ENCODE data around the gene SLC25A3. TPM values are rescaled to one million over a fixed set of nuclear protein-coding genes. Genes with fewer than 3 reads are reported as not detected.

SLC25A3 gene
- total and polyA plus RNA-seq, 2 of the 13 experiments (the other 11 are each of a cell fraction or from before 2014, with no cell fraction given): 292 to 829 TPM

GRCh38 chr12:98644433-98644711 lies 50.9 kb downstream of the SLC25A3 start (continued):
- TF ChIP-seq, protein P1, sequence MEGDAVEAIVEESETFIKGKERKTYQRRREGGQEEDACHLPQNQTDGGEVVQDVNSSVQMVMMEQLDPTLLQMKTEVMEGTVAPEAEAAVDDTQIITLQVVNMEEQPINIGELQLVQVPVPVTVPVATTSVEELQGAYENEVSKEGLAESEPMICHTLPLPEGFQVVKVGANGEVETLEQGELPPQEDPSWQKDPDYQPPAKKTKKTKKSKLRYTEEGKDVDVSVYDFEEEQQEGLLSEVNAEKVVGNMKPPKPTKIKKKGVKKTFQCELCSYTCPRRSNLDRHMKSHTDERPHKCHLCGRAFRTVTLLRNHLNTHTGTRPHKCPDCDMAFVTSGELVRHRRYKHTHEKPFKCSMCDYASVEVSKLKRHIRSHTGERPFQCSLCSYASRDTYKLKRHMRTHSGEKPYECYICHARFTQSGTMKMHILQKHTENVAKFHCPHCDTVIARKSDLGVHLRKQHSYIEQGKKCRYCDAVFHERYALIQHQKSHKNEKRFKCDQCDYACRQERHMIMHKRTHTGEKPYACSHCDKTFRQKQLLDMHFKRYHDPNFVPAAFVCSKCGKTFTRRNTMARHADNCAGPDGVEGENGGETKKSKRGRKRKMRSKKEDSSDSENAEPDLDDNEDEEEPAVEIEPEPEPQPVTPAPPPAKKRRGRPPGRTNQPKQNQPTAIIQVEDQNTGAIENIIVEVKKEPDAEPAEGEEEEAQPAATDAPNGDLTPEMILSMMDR (CRISPR knock-in tag; IDR thresholded peaks at IDR 0.05): peak; percentile 26; the same call in 1 of the 2 replicates
- TF ChIP-seq MYPOP (CRISPR knock-in tag; IDR thresholded peaks at IDR 0.05) (no peak), SSRP1 (CRISPR knock-in tag; IDR thresholded peaks at IDR 0.05) (no peak), TEF (CRISPR knock-in tag; IDR thresholded peaks at IDR 0.05) (no peak), ZBTB7A (CRISPR knock-in tag; IDR thresholded peaks at IDR 0.05) (peak; percentile 87), ZBTB7B (CRISPR knock-in tag; IDR thresholded peaks at IDR 0.05) (peak; percentile 90), BCL3 (CRISPR knock-in tag; IDR thresholded peaks at IDR 0.05) (peak; percentile 33; the same call in 1 of the 2 replicates), HDAC2 (CRISPR knock-in tag; IDR thresholded peaks at IDR 0.05) (peak; percentile 16; the same call in 1 of the 2 replicates), ZMAT3 (CRISPR knock-in tag; conservative IDR thresholded peaks at IDR 0.05) (no peak), ZNF296 (CRISPR knock-in tag; conservative IDR thresholded peaks at IDR 0.05) (peak; percentile 61; the same call in 1 of the 2 replicates), ZNF576 (CRISPR knock-in tag; IDR thresholded peaks at IDR 0.05) (no peak), ZFP62 (CRISPR knock-in tag; IDR thresholded peaks at IDR 0.05) (no peak), ZKSCAN1 (IDR thresholded peaks at IDR 0.05; ENCODE audit: low read length) (no peak), SKI (IDR thresholded peaks at IDR 0.05; ENCODE audit: partially characterized antibody) (peak; percentile 21), ZNF225 (CRISPR knock-in tag; IDR thresholded peaks at IDR 0.05) (0 out of 2 replicates have a peak, but pooled peaks have one; percentile 72), SOX6 (IDR thresholded peaks at IDR 0.05) (no peak), SOX6 (CRISPR knock-in tag; IDR thresholded peaks at IDR 0.05) (peak; percentile 15; the same call in 1 of the 2 replicates), PBX3 (CRISPR knock-in tag; IDR thresholded peaks at IDR 0.05; ENCODE audit: borderline replicate concordance) (no peak), AGO2 (optimal IDR thresholded peaks at IDR 0.05; ENCODE audit: low read depth, low read length) (peak; percentile 78)
- TF ChIP-seq, protein P2, sequence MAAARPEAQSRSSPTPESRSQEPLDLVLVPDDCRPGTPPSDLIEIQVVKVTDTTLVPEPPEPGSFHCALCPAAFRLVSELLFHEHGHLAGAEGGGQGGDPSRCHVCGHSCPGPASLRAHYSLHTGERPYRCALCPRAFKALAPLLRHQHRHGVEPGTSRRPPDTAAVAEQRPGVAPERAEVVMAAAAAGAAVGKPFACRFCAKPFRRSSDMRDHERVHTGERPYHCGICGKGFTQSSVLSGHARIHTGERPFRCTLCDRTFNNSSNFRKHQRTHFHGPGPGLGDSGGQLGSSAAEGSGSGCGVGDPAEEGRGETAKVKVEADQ (CRISPR knock-in tag; IDR thresholded peaks at IDR 0.05; ENCODE audit: borderline replicate concordance): no peak
- TF ChIP-seq, protein P3, sequence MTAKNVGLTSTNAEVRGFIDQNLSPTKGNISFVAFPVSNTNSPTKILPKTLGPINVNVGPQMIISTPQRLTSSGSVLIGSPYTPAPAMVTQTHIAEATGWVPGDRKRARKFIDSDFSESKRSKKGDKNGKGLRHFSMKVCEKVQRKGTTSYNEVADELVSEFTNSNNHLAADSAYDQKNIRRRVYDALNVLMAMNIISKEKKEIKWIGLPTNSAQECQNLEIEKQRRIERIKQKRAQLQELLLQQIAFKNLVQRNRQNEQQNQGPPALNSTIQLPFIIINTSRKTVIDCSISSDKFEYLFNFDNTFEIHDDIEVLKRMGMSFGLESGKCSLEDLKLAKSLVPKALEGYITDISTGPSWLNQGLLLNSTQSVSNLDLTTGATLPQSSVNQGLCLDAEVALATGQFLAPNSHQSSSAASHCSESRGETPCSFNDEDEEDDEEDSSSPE (CRISPR knock-in tag; IDR thresholded peaks at IDR 0.05): no peak
- TF ChIP-seq, protein P4, sequence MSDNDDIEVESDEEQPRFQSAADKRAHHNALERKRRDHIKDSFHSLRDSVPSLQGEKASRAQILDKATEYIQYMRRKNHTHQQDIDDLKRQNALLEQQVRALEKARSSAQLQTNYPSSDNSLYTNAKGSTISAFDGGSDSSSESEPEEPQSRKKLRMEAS (IDR thresholded peaks at IDR 0.05): peak; percentile 21
- TF ChIP-seq, protein P5, sequence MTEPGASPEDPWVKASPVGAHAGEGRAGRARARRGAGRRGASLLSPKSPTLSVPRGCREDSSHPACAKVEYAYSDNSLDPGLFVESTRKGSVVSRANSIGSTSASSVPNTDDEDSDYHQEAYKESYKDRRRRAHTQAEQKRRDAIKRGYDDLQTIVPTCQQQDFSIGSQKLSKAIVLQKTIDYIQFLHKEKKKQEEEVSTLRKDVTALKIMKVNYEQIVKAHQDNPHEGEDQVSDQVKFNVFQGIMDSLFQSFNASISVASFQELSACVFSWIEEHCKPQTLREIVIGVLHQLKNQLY (CRISPR knock-in tag; IDR thresholded peaks at IDR 0.05): no peak

Data from HepG2 (cell line).